DMS153 (cell line): ENCODE measurements around the gene PXN.
"Not testable (repeated sequence)": the region's sequence is repeated elsewhere in the genome, so short reads cannot be mapped to it uniquely, and the experiment has no call there.

Source experiments
- DNase-seq: peaks from one replicate; lab custom pipeline; 2025; lab: John Stamatoyannopoulos, UW

PXN gene

DNA sequence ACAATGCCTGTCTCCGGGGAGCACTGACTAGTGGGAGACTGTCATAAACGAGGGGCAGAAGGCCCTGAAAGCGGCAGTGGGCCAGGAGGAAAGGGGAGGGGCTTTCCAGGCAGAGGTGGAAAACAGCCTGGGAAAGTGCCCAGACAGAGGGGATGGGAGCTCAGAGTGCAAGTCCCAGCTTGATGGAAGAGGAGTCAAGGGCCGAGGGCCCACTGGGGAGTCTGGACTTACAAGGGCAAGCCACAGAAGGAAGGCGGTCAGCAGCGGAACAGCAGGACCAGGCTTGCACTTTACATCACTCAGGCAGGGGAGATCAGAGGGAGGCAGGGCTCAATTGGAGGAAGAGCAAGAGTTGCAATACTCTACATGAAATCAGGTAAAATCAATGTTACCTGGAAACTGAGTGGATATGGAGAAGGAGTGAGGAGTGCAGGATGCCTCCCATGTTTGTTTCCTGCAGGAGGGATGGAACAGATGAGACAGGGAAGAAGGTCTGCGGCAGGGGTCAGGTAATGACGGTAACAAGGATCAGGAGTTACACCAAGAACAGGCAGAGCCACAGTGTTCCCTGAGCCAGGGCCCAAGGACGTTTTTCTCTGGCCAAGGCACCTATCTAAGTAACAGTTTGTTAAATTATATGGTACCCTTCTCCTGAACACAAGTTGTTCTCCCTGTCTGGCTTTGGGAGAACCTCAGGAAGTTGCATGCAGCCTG is 23.8 kb downstream of the PXN start:
- no peak for DNase-seq

- no peak for DNase-seq
Measured at GRCh38 chr12:120240495-120240833, 25.1 kb downstream of the PXN start.

GRCh38 chr12:120239776-120240494 is 25.6 kb downstream of the PXN start:
- DNase-seq: no peak

GRCh38 chr12:120238839-120239445 is 26.6 kb downstream of the PXN start:
- DNase-seq: no peak

DNA sequence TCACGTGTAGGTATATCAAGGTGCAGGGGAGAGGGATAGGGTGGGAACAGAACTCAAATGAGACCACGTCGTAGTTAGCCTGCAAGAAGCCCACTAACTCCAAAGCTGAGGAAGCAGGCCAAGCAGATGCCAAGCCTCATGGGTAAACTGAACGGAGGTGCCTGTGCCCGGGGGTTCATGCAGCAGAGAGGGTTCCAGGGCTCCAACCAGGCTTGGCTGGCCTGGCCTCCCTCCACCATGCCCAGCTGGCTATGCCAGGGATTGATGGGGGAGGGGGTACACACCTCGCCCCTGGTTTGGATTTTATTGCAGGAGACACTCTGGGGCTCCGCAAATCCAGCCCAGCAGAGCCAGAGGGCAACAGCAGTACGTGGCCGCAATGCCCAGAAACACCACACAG is 27.3 kb downstream of the PXN start:
- DNase-seq: no peak

DNA sequence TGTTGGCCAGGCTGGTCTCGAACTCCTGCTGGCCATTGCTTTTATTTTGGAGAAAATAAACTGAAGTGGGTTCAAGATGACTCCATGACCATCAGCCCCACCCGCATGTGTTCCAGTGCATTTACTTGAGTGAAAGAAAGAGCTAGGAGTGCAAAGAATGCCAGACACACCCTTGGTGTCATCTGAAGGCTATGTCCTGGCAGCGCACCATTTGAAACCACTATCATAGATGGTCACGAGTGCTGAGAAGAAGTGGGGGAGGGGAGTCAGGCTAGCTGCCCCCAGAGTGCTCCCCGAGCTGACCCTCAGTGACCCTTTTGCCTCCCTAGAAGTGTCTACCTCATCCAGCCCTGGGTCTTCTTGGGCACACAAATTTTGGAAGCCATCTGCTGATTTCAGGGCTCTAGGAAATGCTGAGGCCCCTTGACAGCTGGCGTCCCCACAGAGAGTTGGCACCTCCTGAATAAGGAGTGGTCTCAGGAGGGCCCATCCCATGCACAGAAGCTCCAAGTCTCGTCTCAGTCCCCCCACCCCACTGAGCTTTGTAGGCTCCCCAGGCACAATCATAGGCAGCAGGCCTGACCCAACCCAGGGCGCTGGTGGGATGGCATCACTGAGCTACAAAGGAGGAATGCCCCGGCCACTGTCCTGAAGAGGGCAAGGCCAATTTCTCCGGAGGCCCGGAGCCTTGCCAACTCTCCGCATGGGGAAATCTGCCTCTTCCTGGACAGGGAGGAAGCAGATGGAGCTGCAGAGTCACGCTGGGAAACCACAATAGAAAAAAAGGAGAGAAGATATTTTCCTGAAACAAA is 28.0 kb downstream of the PXN start:
- no peak for DNase-seq

DNA sequence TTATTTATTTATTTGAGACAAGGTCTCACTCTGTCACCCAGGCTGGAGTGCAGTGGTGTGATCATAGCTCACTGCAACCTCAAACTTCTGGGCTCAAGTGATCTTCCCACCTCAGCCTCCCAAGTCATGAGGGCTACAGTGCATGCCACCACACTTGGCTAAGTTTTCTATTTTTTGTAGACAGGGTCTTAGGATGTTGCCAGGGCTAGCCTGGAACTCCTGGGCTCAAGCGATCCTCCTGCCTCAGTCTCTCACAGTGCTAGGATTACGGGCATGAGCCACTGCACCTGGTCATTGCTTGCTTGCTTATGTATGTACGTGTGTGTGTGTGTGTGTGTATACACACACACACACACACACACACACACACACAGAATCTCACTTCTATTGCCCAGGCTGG is 28.7 kb downstream of the PXN start:
- not testable (repeated sequence) for DNase-seq

- DNase-seq: no peak
Measured at GRCh38 chr12:120235369-120236323, 29.9 kb downstream of the PXN start.

DNA sequence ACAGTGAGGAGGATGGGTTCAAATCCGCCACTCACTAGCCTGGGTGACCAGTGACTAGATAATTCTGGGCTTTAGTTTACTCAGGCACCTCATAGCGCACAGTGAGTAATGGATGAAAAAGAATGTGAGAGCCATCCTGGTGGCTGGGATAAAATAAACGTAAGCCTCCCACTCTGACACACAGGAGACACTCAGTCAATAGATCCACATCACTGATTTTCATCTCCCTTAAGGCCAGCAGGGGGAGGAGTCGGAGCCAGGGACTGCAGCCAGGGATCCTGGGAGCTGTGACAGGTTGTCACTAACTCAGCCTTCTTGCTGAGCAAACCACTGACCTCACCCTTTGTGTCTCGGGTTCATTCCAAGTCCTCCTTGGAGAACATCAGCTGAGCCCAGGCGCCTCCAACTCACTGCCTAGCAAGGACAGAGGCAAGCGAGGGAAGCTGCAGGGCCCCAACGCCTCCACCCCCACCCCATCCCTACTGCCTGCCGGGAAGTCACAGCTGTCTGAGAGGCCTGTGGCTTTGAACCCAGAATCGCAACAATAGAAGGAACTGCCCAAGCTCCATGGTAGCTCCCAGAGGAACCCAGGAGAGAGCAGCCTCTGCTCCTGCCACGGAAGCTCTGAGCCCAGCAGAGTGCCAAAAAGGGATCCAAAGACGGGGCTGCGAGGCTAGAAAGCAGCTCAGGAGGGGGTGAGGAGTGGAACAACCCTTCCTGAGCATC is 30.7 kb downstream of the PXN start:
- peak; percentile 34 for DNase-seq

- peak; percentile 51 for DNase-seq
Measured at GRCh38 chr12:120231316-120232011, 34.1 kb downstream of the PXN start.

- no peak for DNase-seq
Measured at GRCh38 chr12:120230974-120231315, 34.6 kb downstream of the PXN start.

DNA sequence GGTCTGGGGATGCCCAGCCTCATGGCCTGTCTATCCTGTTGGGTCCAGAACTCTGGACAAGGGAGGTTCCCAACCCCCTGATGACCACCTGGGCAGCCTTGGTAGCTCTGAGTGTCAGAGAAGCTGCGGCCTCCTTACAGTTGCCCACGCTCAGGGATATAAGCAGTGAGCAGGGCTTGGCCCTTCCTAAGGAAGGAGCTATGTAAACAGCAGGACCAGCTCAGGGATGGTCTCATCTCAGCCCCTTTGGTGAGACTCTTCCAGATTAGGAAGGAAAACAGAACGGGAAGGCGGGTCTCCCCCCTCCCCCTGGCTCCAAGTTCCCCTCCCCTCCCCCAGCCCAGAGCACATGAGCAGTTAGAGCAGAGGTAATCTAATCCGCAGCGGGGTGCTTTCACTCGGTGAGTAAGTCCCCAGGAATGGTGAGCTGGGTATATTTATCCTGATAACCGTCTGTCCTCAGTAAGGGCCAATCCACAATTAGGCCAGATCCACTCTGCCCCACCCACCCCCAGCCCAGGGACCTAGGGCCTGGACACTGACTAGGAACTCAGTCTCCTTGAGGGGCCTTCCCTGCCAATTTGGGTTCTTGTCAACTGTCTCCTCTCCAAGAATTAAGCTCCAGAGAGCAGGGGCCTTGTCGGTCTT is 35.1 kb downstream of the PXN start:
- no peak for DNase-seq

DNA sequence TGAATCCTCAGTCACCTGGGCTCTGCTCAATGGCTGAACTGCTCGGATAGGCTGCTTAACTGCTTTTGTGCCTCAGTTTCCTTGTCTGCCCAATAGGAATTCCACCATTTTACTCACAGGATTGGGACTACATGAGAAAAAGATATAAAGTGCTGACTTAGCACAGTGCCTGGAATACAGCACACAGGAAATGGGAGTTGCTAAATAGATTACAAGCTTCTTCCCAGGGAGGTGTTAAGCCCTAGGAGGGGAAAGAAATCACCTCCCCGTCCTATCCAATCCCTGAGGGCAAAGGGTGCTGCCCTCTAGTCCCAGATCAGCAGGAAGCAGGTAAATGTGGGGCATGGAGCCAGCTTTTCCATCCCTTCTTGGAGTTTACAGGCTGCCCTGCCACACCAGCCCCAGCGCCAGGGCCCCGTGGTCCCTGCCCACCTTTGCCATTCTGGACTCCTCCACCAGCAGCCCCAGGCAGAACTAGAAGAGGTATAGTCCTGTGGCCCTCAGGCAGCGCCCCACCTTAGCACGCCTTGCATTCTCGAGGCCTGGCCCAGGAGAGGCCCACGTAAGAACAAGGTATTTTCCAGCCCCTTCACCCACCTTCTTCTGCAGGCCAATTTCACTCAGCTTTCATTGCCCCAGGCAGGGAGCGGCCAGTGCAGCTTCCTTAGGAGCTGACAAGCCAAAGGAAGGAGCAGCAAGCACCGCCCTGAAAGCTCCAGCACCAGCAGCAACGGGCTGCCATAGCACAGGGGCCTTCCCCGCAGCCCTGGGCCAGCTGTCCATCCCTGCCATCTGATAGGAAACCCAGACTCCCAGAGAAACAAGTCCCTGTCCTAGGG is 35.8 kb downstream of the PXN start:
- no peak for DNase-seq

DNA sequence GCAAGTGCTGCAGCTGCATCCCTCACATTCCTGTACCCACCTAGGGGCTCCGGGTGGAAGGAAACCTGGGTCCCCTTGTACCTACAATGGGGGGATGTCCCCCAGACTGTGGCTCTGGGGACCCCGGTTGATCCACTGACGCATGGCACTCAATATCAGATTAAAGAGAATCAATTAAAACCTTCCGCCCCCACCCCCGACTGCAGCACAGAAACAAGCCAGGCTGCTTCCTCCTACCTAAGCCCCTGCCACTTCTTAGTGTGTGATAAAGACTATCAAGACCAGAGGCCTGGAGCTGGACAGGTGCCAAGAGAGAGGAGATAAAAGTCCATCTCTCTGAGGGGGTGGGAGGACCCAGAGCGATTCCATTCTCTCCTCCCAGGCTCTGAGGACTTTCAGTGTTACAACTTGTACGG is 36.5 kb downstream of the PXN start:
- no peak for DNase-seq

DNA sequence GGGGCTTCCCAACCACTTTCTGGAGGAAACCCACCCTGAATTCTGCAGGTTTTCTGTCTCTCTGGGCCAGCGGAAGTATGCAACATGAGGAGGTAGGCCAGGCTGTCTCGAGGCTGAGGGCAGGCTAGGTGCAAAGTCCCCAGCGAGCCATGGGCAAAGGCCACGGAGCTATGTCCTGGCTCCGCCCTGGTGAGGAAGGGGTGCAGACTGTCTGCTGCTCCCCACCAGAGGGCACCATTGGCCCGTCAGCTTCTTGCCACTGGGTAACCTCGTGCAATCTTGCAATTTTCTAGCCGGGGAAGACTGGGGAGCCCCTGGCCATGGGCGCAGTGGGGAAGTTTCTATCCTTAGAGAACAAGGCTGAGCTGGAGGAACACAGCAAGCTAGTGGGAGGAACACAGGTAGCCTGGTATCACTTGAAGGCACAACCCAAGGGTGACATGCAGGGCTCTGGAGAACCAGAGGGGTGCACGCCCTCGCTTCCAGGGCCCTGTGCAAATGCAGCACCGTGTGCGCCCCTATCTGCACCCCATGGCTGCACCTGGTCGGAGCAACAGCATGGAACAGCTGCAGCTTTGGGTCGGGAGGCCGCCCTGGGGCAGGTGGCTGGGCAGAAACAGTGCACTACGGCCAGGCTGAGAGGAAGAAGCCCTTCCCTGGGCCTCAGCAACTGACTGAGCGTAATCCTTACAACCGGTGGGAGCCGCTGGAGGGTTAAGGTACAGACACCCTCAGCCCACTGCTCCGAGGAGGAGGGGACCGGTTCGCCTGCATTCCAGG is 37.0 kb downstream of the PXN start:
- DNase-seq: peak; percentile 63

DNA sequence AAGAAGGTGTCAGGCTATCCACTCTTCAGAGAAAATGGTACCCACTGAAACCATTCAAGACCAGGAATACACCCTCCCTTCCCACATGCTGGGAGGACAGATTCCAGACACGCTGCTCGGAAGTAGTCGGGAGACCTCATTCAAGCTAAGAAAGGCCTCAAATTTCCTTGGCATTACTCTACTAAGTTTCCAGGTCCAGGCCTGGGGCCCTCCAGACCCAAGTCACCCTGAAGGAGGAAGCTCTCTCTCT is 37.6 kb downstream of the PXN start:
- DNase-seq: no peak

DNA sequence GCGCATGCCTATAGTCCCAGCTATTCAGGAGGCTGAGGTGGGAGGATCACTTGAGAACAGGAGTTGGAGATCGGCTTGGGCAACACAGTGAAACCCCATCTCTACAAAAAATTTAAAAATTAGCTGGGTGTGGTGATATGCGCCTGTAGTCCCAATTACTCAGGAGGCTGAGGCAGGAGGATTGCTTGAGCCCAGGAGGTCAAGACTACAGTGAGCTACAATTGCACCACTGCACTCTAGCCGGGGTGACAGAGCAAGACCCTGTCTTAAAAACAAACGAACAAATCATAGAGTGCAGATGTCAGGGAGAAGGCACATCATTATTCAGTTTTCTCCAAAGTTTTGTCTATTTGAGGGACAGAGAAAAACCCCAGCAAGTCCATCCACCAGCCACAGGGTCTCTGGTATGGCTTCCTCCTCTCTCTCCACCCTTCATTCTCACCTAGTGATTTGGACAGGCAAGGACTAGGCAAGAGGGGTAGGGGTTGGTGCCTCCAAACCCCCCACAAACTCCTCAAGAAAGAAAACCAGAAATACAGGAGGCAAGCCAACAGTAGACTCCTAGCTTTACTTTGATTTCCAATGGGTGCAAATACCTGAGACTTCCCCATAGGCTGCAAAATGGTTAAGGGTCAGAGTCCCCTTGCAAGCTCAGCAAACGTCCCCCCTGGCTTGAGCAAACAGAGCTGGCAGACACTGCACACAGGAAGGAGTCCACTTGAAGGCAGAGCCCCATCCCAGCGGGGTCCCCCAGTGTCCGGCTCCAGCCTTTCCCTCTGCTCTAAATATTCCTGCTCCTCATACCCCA is 38.1 kb downstream of the PXN start:
- no peak for DNase-seq
